GM19023 (cell line): ENCODE data around the gene ZDHHC14.

Experiments used
- ATAC-seq: cut with Tn5 transposase; IDR thresholded peaks from one replicate; pipeline ENCODE4 v1.9.1; 2021; ENCODE audit warnings: mild to moderate bottlenecking, moderate library complexity; ENCODE audit not compliant: unreplicated experiment

The ZDHHC14 gene

GRCh38 chr6:157436944-157437336, 56.0 kb downstream of the ZDHHC14 start:
- ATAC-seq, result no peak

DNA sequence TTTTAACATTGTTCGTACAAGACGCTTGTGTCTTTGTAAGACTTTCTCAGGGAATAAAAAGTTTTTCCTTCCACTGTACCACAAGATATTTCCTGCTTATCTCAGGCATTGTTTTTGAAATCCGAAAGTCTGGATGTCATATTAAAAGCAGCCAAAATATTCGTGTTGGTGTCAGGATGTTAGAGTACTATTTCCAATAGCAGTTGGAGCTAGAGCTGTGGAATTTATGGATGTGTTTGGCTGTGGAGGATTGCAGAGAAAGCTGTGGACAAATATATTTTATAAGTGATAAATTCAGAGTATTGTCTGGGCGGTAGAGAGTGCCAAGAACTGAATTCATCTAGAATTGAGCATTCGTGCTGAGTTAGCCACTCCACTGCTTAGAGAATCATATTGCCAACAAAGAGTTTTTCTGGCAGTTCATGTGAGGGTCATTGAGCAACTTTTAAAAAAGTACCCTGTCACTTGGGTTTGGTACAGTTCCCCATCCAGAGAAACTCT, 57.7 kb downstream of the ZDHHC14 start:
- no peak for ATAC-seq

- no peak for ATAC-seq
Observed at GRCh38 chr6:157440171-157440570, 59.2 kb downstream of the ZDHHC14 start.

GRCh38 chr6:157442291-157442690, 61.3 kb downstream of the ZDHHC14 start:
- no peak for ATAC-seq

DNA sequence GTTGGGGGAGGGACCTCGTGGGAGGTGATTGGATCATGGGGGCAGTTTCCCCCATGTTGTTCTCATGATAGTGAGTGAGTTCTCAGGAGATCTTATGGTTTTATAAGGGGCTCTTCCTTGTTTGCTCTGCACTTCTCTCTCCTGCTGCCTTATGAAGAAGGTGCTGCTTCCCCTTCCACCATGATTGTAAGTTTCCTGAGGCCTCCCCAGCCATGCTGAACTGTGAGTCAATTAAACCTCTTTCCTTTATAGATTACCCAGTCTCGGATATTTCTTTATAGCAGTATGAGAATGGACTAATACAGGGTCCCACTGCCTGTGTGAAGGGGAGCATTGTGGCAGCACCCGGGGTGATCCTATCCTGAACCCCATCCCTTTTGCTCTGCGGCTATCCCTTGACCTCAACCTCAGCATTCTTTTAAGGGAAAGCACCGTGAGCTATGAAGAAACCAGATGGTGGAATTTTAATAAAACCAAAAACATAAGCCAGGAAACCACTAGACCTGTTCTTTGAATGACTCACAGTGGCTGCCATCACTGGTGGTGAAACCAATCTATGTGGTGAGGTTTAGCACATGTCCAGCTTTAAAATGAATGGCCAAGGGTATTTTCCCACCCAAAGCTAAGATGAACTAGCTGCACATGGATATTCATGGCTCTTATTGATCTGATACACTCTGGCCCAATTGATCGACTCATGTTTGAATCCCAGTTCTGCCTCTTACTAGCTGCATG, 62.2 kb downstream of the ZDHHC14 start:
- ATAC-seq, result peak; percentile 83

- ATAC-seq, result no peak
Observed at GRCh38 chr6:157445277-157446009, 64.5 kb downstream of the ZDHHC14 start.

DNA sequence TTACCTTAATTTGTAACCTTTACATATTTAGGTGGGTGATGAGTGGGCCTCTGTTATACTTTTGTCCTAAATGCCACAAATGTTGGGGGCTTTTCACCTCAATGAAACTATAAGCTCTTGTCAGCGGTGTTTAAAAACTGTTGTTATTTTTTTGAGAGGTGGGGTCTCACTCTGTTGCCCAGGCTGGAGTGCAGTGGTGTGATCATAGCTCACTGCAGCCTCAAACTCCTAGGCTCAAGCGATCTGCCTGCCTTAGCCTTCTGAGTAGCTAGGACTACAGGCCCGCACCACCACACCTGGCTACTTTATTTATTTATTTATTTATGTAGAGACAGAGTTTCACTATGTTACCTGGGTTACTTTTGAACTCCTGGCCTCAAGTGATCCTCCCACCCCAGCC, 66.7 kb downstream of the ZDHHC14 start:
- ATAC-seq, result no peak

GRCh38 chr6:157449610-157450009, 68.6 kb downstream of the ZDHHC14 start:
- no peak for ATAC-seq

DNA sequence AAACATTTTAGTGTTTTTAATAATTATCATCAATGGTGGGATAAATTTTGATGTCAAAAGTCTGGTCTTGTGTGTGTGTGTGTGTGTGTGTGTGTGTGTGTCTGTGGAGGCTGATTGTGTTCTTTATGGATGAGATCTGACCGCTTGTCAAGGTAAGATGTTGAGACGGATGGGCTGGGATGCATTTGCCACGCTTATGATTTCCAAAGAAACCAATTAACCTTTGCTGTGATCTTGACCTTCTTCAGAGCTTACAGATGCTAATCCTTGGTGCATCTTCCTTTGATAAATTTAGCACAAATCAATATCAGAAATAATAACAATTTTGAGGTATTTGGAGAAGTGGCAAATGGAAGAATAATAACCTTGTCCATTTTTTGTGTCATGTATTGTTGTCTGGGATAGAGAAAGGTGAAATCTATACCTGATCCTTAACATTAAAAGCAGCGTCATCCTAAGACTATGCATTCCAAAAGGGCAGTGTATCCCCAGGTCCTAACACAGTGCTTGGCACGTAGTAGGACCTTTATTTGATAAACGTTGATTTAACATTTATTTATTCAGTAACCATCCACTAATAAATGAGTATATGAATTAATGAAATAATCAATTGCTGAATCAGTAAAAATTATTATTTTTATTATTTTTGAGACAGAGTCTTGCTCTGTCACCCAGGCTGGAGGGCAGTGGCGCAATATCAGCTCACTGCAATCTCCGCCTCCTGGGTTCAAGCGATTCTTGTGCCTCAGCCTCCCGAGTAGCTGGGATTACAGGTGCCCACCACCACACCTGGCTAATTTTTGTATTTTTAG, 70.1 kb downstream of the ZDHHC14 start:
- no peak for ATAC-seq

- no peak for ATAC-seq
Observed at GRCh38 chr6:157452096-157452495, 71.1 kb downstream of the ZDHHC14 start.

DNA sequence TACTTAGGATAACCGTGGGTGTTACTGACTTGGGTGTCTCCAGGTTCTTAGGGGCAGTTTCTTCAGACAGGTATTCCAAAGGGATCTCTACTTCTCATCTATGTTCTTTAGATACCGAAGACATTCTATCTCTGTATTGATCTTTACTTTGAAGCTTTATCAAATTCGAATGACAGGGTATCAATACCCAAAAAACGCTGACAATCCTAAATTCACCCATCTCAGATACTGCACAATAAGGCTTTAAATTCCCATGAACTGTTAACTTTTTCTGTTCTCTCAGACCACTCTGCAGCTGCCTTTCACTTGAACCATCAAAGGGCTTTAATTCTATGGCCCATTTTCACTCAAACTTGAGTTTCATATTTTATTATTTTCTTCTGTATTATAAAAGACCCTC, 72.1 kb downstream of the ZDHHC14 start:
- no peak for ATAC-seq

GRCh38 chr6:157453978-157454377, 73.0 kb downstream of the ZDHHC14 start:
- ATAC-seq, result no peak

DNA sequence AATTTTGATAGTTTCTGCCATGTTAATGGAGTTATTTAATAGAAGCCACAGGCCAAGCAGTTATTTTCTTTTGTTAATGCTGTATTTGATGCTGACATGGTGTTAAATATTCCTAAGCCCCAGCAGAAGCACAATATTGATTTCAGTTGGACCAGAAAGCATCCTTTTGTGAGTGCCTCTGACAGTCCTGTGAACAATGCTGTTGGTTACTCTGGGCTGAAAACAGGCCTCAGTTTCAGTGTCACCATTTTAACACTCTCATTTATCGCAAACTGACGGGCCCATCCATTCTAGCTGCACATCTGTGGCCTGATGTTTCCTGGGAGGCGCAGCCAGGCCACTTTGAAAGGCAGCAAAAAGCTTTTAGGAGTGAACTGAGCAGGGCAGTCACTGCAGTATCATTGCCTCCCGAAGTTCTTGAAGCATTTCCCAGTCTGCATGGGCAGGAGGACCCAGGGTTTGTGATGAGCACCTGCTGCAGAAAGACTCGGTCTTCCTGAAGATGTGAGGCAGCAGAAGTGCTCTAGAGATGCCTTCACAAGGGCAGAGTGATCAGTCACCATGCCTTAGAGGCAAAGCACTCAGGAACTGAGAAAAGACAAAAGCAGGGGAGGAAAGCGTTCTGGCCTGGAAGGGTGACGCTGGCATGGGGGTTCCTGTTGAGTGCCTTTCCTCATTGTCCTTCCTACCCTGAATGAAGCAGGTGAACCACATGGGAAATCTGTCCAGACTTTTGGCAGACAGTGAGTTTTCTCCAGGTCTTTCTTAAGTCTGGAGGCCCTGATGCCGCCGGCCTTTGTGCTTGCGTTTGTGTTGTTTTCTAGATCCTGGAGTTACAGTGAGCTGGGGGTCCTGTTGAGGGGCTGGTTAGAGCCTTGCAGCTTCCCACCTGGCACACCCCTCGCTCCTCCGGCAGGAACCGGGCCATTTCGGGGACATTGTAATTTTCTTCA, 74.0 kb downstream of the ZDHHC14 start:
- ATAC-seq, result no peak

- ATAC-seq, result no peak
Observed at GRCh38 chr6:157455731-157456523, 74.9 kb downstream of the ZDHHC14 start.

GRCh38 chr6:157456524-157456829, 75.5 kb downstream of the ZDHHC14 start:
- ATAC-seq, result peak; percentile 48

DNA sequence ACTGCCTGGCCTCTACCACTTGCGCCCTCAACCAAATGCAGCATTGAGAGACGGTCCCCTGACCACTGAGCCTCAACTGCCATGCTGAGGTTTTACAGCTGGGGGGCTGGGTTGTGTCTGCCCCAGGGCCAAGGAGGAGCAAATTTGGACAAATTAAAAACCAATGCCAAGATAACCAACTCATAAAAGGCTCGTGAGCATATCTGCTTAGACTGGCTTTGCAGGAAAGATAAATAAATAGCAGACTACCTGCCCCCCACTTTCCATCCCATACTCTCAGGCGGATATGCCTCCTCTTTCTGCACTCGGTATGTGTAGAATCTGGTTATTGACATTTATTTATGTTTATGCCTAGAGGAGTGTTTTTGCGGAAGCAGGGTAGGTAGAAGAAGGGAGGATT, 76.8 kb downstream of the ZDHHC14 start:
- ATAC-seq, result no peak

DNA sequence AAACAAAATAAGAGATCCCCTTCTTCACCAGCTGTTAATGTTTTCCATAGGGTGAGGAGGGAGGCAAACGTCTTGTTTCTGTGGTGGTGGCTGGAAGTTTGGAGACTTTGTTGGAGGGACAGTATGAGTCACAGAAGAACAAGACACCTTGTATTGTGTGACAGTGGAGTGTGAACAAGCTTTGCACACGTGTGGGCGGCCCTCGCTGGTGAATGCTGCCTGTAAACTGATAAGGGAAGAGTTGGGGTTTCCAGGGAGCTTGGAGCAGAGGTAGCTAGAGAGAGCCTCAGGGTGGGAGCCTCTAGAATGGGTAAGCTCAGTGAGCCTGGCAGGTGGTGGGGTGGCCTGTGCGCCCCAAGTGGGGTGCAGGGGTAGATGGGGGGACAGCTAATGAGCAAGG, 78.3 kb downstream of the ZDHHC14 start:
- ATAC-seq, result no peak

- peak; percentile 5 for ATAC-seq
Observed at GRCh38 chr6:157460182-157460999, 79.4 kb downstream of the ZDHHC14 start.
